Endothelial cell of umbilical vein (primary cell): ENCODE data around the gene MYOM3. TPM values are rescaled to one million over a fixed set of nuclear protein-coding genes. Genes with fewer than 3 reads are reported as not detected.
A peak's percentile ranks its signal among the peaks of the same experiment; 100 is the strongest.

Experiments
- Bru-seq: library from RNA; stranded (reverse); fragments of 400-500 nt; gene quantifications from one replicate; lab custom pipeline; 2021; lab: Mats Ljungman, UMichigan
- BruChase-seq, 2 experiments: library from RNA; stranded (reverse); fragments of 400-500 nt; gene quantifications; one replicate each; lab custom pipeline; 2021; lab: Mats Ljungman, UMichigan
- BruUV-seq: library from RNA; stranded (reverse); fragments of 400-500 nt; replicated peaks from 2 replicates; lab custom pipeline; 2021; lab: Mats Ljungman, UMichigan
- CTCF ChIA-PET: fragments of 300-600, 350-600 bp; sonication (Branson Sonifier 250); formaldehyde crosslinking; loops from one replicate; lab custom pipeline; 2021; ENCODE audit warnings: antibody characterized with exemption, inconsistent platforms; lab: Charles Lee
- POLR2A ChIA-PET: fragments of 300-600, 350-600 bp; sonication (Branson Sonifier 250); formaldehyde crosslinking; loops from one replicate; lab custom pipeline; 2021; ENCODE audit warnings: antibody characterized with exemption, inconsistent platforms; lab: Charles Lee
- DNase-seq: peaks from one replicate; pipeline ENCODE4 v3.0.0-alpha.2; 2011; ENCODE audit warnings: low read depth, low spot score
- FAIRE-seq: peaks from 2 replicates; lab custom pipeline; 2011; peaks lifted over from hg19 to GRCh38; lab: Jason Lieb, UNC
- H2AFZ ChIP-seq: 2 replicates; pipeline ENCODE4 v1.6.0; 2012; ENCODE audit warnings: low read depth, low read length, control low read depth, inconsistent platforms
- H3K27ac ChIP-seq: 2 replicates; pipeline ENCODE4 v1.5.1; 2011; ENCODE audit warnings: low read depth, mild to moderate bottlenecking, control low read depth, low read length, moderate library complexity; ENCODE audit not compliant: insufficient read depth
- H3K27me3 ChIP-seq, 2 experiments: 2 replicates each; pipeline versions ENCODE4 v1.6.0 to v1.6.1; 2011; ENCODE audit warnings: low read length in 2 of 2, mixed read lengths in 1 of 2; ENCODE audit not compliant: control insufficient read depth in 2 of 2, insufficient read depth in 2 of 2
- H3K36me3 ChIP-seq, 2 experiments: 2 replicates in 1 of 2; 3 replicates in 1 of 2; pipeline ENCODE4 v1.5.1; 2011; ENCODE audit warnings: low read length in 2 of 2, mild to moderate bottlenecking in 1 of 2, moderate library complexity in 1 of 2; ENCODE audit not compliant: control insufficient read depth in 2 of 2, insufficient read depth in 2 of 2; ENCODE audit errors: extremely low read depth in 1 of 2
- H3K4me1 ChIP-seq: 3 replicates; pipeline ENCODE4 v1.5.1; 2011; ENCODE audit warnings: mild to moderate bottlenecking, low read length; ENCODE audit not compliant: control insufficient read depth, insufficient read depth; ENCODE audit errors: extremely low read depth
- H3K4me2 ChIP-seq: 2 replicates; pipeline ENCODE4 v1.6.1; 2011; ENCODE audit warnings: low read length, control low read depth, mixed read lengths; ENCODE audit not compliant: insufficient read depth
- H3K4me3 ChIP-seq, 3 experiments: fragments of 200-600 bp in 1 of 3; sonication (generic), shearing (Covaris generic) in 1 of 3; replicated peaks in 1 of 3; 2 replicates each; pipeline ENCODE4 v1.5.1; 2011 to 2016; ENCODE audit warnings: control low read depth in 3 of 3, low read length in 3 of 3, mild to moderate bottlenecking in 2 of 3, inconsistent platforms in 1 of 3, low read depth in 1 of 3, moderate library complexity in 1 of 3; ENCODE audit not compliant: insufficient read depth in 1 of 3
- H3K79me2 ChIP-seq: 2 replicates; pipeline ENCODE4 v1.6.0; 2012; ENCODE audit warnings: low read length, inconsistent platforms; ENCODE audit not compliant: control insufficient read depth, insufficient read depth
- H3K9ac ChIP-seq: replicated peaks from 2 replicates; pipeline ENCODE3; 2011; ENCODE audit warnings: low read length, control low read depth; ENCODE audit not compliant: insufficient read depth; ENCODE audit errors: extremely low read depth
- H3K9me1 ChIP-seq: replicated peaks from 3 replicates; pipeline ENCODE4 v1.6.0; 2011; ENCODE audit warnings: mild to moderate bottlenecking, low read length; ENCODE audit not compliant: control insufficient read depth, insufficient read depth; ENCODE audit errors: extremely low read depth
- H3K9me3 ChIP-seq: replicated peaks from 2 replicates; pipeline ENCODE4 v1.5.1; 2012; ENCODE audit warnings: low read length, inconsistent platforms; ENCODE audit not compliant: control insufficient read depth, insufficient read depth
- H4K20me1 ChIP-seq: replicated peaks from 2 replicates; pipeline ENCODE3; 2011; ENCODE audit warnings: mild to moderate bottlenecking, low read length; ENCODE audit not compliant: control insufficient read depth, insufficient read depth; ENCODE audit errors: extremely low read depth
- CTCF ChIP-seq, 2 donors: IDR thresholded peaks; 1 replicate in 1 of 2; 2 replicates in 1 of 2; pipeline ENCODE4 v1.5.1; 2011; ENCODE audit warnings: low read length in 2 of 2, mild to moderate bottlenecking in 2 of 2, moderate library complexity in 2 of 2, control low read depth in 1 of 2, inconsistent platforms in 1 of 2, low read depth in 1 of 2; ENCODE audit not compliant: insufficient read depth in 1 of 2; ENCODE audit errors: extremely low read depth in 1 of 2
- JUN ChIP-seq: IDR thresholded peaks from 2 replicates; pipeline ENCODE4 v1.6.1; 2011; ENCODE audit warnings: borderline replicate concordance, low read depth; ENCODE audit not compliant: insufficient read length, insufficient read depth
- POLR2AphosphoS5 ChIP-seq: IDR thresholded peaks from 2 replicates; pipeline ENCODE4 v1.6.1; 2012; ENCODE audit warnings: low read depth, mild to moderate bottlenecking, control low read depth, low read length, moderate library complexity; ENCODE audit not compliant: insufficient read depth
- dilution Hi-C: fragments of 300-500 bp; cut with MboI; formaldehyde crosslinking; loops from one replicate; pipeline ENCODE4 v1.15.0; 2019; ENCODE audit warnings: low sequenced_read_pairs; ENCODE audit not compliant: extremely low pct_ligation_motif_present
- intact Hi-C: fragments of 100-400 bp; cut with micrococcal nuclease; formaldehyde crosslinking; loops from one replicate; pipeline ENCODE4 v1.10.0; 2022
- long read RNA-seq: library from polyadenylated mRNA; stranded (forward); transcript quantifications from one replicate; pipeline ENCODE4 v2.0.0, GENCODE V29; 2021
- polyA minus RNA-seq, 3 experiments: library from RNA; depleted of rRNA, polyadenylated mRNA; stranded (reverse); fragments of >200 nt; gene quantifications; 1 replicate in 1 of 3; 2 replicates in 2 of 3; pipeline ENCODE4 v1.2.3, GENCODE V29; 2011
- polyA plus RNA-seq, 4 experiments: library from polyadenylated mRNA; depleted of rRNA in 3 of 4; stranded (reverse) in 3 of 4; unstranded in 1 of 4; fragments of >200 nt; gene quantifications; 2 replicates each; pipeline versions ENCODE4 v1.2.1 to v1.2.3, GENCODE V29; 2011 to 2012; ENCODE audit warnings: missing spikeins in 1 of 4
- total RNA-seq: library from RNA; stranded (reverse); gene quantifications from 2 replicates; pipeline ENCODE4 v1.2.3, GENCODE V29; 2021
- TF ChIP-seq, protein P1 (sequence below): IDR thresholded peaks from 2 replicates; pipeline ENCODE4 v1.6.1; 2011; ENCODE audit not compliant: insufficient read depth, insufficient read length

The MYOM3 gene
- total RNA-seq (0.18 and 0.40 TPM in 2 replicates), polyA plus RNA-seq (0.06 and 0.11 TPM in 2 replicates), polyA minus RNA-seq (0.22 and 0.23 TPM in 2 replicates), Bru-seq, nascent RNA (percentile 11 among the genes with signal in this experiment), BruChase-seq, experiment 1, labeled RNA remaining after a 6-hour chase (percentile 7 among the genes with signal in this experiment), BruChase-seq, experiment 2, labeled RNA remaining after a 2-hour chase (percentile 12 among the genes with signal in this experiment)
- 0.03 and 0.09 TPM in 2 replicates for polyA plus RNA-seq (2011; cell fraction: cytosol; rRNA removed)
- 0.14 and 0.22 TPM in 2 replicates for polyA plus RNA-seq (2011; cell fraction: nucleus; rRNA removed)
- polyA plus RNA-seq (2012): 0.15 and 0.20 TPM in 2 replicates
- not detected for polyA minus RNA-seq (2011; cell fraction: cytosol; rRNA and poly(A)+ RNA removed)
- polyA minus RNA-seq (2011; cell fraction: nucleus; rRNA and poly(A)+ RNA removed): 0.10 TPM in 1 of 2 replicates, not detected in the other
- long read RNA-seq: 0 reads

DNA sequence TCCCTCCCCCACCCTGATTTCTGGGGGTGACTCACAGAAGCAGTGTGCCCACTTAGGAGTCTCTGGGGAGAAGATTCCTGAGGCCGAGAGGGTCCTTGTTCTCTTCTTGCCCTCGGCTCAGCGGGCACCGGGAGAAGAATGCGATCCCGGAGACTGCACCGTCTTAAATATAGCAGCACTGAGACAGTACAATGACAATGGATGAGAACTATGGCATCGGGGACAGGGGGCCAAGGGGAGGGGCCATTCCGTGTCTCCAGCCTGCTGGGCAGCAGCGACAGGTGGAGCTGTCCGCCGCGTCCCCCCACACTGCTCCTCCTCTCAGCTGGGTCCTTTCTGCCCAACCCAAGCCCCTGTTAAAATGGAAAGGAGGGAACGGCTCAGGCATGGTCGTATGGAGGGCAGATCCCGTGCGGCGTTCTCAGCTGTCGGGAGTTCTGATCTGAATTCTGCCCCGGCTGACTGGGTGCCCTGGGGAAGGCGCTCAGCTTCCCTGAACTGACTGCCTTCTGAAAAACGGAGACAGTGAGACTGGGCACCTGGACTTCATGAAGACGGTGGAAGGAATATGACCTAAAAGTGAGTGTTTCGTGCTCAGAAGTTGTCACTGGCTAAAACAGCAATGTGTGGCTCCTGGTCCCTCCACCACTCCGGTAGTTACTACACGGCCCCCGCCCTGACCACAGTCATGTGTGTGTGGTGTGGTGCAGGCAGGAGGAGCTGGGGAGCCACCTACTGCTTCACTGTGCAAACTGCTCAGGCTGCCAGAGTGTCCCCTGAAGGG lies at the start of gene MYOM3:
Gene MYOM3, minus strand, starts transcription at position 140 of the 784 bp plus-strand sequence. CDS start 3,499 bp downstream, outside the sequence.
- POLR2A ChIA-PET: interaction anchor here (1.0 kb wide), 1 partner anchor 136 kb away, joined by 3 read pairs; no protein-coding TSS in a partner anchor
- CTCF ChIA-PET: interaction anchor here (0.8 to 3.2 kb wide), 14 partner anchors 8 to 340 kb away, joined by 3 to 45 read pairs (median 4); partner anchors contain the start of gene IL22RA1
- DNase-seq (peak; percentile 63), FAIRE-seq (peak; percentile 78)
- intact Hi-C loops (loop anchor here (1.0 to 5.0 kb wide), 3 partner anchors 41 to 303 kb away; partner anchors contain the start of gene PNRC2), dilution Hi-C loops (no loop called here)
- Histone ChIP-seq H3K4me2 (peak within 1 kb of the TSS; percentile 23), H3K9ac (peak within 1 kb of the TSS; percentile 20), H3K4me3 (no peak within 1 kb of the TSS), H3K27ac (no peak within 1 kb of the TSS), H3K9me1 (no peaks in the 10 kb centered on the region), H3K36me3 (no peaks in the 10 kb centered on the region), H3K27me3 (peaks cover 0 to 2% of the 10 kb centered on the region in 2 experiments), H3K79me2 (no peaks in the 10 kb centered on the region), H3K4me1 (peaks cover 25% of the 10 kb centered on the region), H4K20me1 (no peaks in the 10 kb centered on the region), H2AFZ (peak within 1 kb of the TSS; percentile 94), H3K9me3 (no peaks in the 10 kb centered on the region)
- peak; percentile 32 to 60 for TF ChIP-seq CTCF (IDR thresholded peaks at IDR 0.05; ENCODE audit: extremely low read depth in 1 of 2, insufficient read depth in 1 of 2, low read depth in 1 of 2, low read length in 2 of 2)
- TF ChIP-seq JUN: no peak
- TF ChIP-seq, protein P1, sequence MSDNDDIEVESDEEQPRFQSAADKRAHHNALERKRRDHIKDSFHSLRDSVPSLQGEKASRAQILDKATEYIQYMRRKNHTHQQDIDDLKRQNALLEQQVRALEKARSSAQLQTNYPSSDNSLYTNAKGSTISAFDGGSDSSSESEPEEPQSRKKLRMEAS: no peak
- no peak for TF ChIP-seq POLR2AphosphoS5
- BruUV-seq: no TSS peak
